Measurements from ENCODE around the gene FKBP15.
A peak's percentile ranks its signal among the peaks of the same experiment; 100 is the strongest.
"Not testable (repeated sequence)": the region's sequence is repeated elsewhere in the genome, so short reads cannot be mapped to it uniquely, and the experiment has no call there.

Gene FKBP15

GRCh38 chr9:113154471-113154870, 66.6 kb downstream of the FKBP15 start:
- H3K4me3 Mint-ChIP-seq = no peak overlapping the region
- peaks cover 33% of the 10 kb centered on the region for H3K4me1 Mint-ChIP-seq (ENCODE audit: low read depth)
- no peak overlapping the region for H3K27ac Mint-ChIP-seq
- H3K27me3 Mint-ChIP-seq (ENCODE audit: low read depth) = no peaks in the 10 kb centered on the region
- no peaks in the 10 kb centered on the region for H3K9me3 Mint-ChIP-seq
- peaks cover 13% of the 10 kb centered on the region for H3K36me3 Mint-ChIP-seq (ENCODE audit: low read depth)

DNA sequence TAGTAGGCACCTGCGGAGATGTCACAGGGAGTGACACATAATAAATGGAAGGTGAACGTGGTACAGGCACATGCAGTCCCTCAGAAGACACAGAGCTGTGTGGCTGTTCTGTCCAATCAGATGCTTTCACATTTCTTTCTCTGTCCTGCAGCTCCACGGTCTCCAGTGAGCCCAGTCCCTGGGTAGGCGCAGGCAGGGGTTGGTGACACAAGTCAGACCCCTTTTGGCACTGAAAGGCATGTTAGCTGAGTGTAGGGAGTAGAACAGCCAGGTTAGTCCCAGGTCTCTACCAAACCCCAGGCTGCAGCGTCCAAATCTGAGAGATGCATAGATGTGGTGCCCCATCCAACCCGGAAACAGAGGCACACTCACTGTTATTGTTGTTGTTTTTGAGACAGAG, 67.5 kb downstream of the FKBP15 start:
- no peaks in the 10 kb centered on the region for H3K27me3 Mint-ChIP-seq (ENCODE audit: low read depth)
- H3K27ac Mint-ChIP-seq = no peak overlapping the region
- H3K36me3 Mint-ChIP-seq (ENCODE audit: low read depth) = peaks cover 9% of the 10 kb centered on the region
- no peak overlapping the region for H3K4me3 Mint-ChIP-seq
- H3K9me3 Mint-ChIP-seq = no peaks in the 10 kb centered on the region
- H3K4me1 Mint-ChIP-seq (ENCODE audit: low read depth) = peaks cover 33% of the 10 kb centered on the region

GRCh38 chr9:113152699-113153098, 68.4 kb downstream of the FKBP15 start:
- no peaks in the 10 kb centered on the region for H3K9me3 Mint-ChIP-seq
- H3K4me1 Mint-ChIP-seq (ENCODE audit: low read depth) = peaks cover 33% of the 10 kb centered on the region
- no peak overlapping the region for H3K27ac Mint-ChIP-seq
- peak overlapping the region; percentile 73 for H3K4me3 Mint-ChIP-seq
- no peaks in the 10 kb centered on the region for H3K27me3 Mint-ChIP-seq (ENCODE audit: low read depth)
- H3K36me3 Mint-ChIP-seq (ENCODE audit: low read depth) = peaks cover 6% of the 10 kb centered on the region

DNA sequence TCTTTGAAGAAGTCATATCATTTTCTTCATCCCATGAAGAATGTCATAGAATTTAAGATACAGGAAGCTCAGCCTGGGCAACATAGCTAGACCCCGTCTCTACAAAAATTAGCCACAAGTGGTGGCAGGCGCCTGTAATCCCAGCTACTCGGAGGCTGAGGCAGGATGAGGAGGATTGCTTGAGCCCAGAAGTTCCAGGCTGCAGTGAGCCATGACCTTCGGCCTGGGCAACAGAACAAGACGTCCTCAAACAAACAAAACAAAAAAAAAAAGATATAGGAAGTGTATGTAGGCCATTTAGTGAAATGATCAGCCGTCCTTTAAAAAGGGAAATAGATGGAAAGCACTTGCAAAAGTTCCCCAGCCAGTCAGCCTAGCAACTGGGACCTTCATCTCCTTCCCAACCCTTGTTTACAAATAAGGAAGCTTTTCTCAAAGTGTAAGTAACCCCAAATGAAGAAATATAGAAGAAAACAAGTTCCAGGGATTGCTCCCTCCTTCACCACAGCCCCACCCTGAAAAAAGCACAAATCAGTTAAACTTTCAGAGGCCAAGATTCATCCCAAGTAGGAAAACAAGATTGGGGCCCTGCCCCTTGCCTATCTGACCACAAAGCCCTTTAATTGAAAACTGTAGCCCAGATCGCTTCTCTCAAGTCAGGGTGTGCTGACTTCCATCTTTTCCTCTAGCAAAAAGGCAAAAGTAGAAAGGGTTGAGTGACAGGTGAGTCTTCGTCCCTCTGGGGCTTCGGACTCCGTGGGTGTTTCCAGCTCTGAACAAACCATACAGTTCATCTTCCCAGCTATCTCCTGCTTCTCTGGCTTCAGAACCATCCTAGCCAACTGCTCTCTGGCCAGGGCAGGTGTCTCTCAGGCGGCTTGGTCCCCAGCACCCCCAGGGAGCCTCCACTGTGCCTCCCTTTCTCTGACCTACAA, 69.1 kb downstream of the FKBP15 start:
- peak overlapping the region; percentile 73 for H3K4me3 Mint-ChIP-seq
- H3K27ac Mint-ChIP-seq = no peak overlapping the region
- H3K4me1 Mint-ChIP-seq (ENCODE audit: low read depth) = peaks cover 33% of the 10 kb centered on the region
- no peaks in the 10 kb centered on the region for H3K9me3 Mint-ChIP-seq
- peaks cover 6% of the 10 kb centered on the region for H3K36me3 Mint-ChIP-seq (ENCODE audit: low read depth)
- no peaks in the 10 kb centered on the region for H3K27me3 Mint-ChIP-seq (ENCODE audit: low read depth)

GRCh38 chr9:113150670-113151611, 70.1 kb downstream of the FKBP15 start, which contains the start of gene SLC31A2:
TSS of gene SLC31A2 (plus strand) at chr9:113151007. CDS start at chr9:113151075, 68 bp downstream.
- H3K36me3 Mint-ChIP-seq (ENCODE audit: low read depth) = peaks cover 6% of the 10 kb centered on the region
- H3K9me3 Mint-ChIP-seq = no peaks in the 10 kb centered on the region
- no peak within 1 kb of the TSS for H3K27ac Mint-ChIP-seq

DNA sequence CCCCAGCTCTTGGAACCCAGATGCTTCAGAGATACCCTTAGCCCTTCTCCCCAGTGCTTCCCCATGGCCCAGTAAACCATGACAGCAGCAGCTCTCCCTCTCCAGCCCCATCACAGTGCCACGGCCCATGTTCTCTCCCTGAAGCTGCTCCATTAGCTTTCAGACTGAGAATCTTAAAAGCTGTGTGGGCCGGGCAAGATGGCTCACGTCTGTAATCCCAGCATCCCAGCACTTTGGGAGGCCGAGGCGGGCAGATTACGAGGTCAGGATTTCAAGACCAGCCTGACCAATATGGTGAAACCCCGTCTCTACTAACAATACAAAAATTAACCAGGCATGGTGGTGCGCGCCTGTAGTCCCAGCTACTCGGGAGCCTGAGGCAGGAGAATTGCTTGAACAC, 71.5 kb downstream of the FKBP15 start:
- H3K36me3 Mint-ChIP-seq (ENCODE audit: low read depth); H3K27ac Mint-ChIP-seq; H3K4me3 Mint-ChIP-seq; H3K9me3 Mint-ChIP-seq: not testable (repeated sequence)
- peaks cover 14% of the 10 kb centered on the region for H3K4me1 Mint-ChIP-seq (ENCODE audit: low read depth)
- H3K27me3 Mint-ChIP-seq (ENCODE audit: low read depth) = peaks cover 19% of the 10 kb centered on the region

More at GRCh38 chr9:113150670-113151611, 70.1 kb downstream of the FKBP15 start, which contains the start of gene SLC31A2:
- H3K4me1 Mint-ChIP-seq (ENCODE audit: low read depth) = peaks cover 26% of the 10 kb centered on the region
- peaks cover 5% of the 10 kb centered on the region for H3K27me3 Mint-ChIP-seq (ENCODE audit: low read depth)
- H3K4me3 Mint-ChIP-seq = peak within 1 kb of the TSS; percentile 73

GRCh38 chr9:113148781-113149510, 72.1 kb downstream of the FKBP15 start:
- peaks cover 25% of the 10 kb centered on the region for H3K27me3 Mint-ChIP-seq (ENCODE audit: low read depth)
- H3K4me3 Mint-ChIP-seq = no peak overlapping the region
- peaks cover 3% of the 10 kb centered on the region for H3K36me3 Mint-ChIP-seq (ENCODE audit: low read depth)
- H3K9me3 Mint-ChIP-seq = no peaks in the 10 kb centered on the region
- H3K4me1 Mint-ChIP-seq (ENCODE audit: low read depth) = peaks cover 14% of the 10 kb centered on the region
- no peak overlapping the region for H3K27ac Mint-ChIP-seq

GRCh38 chr9:113148372-113148705, 72.7 kb downstream of the FKBP15 start:
- Mint-ChIP-seq H3K4me3 (no peak overlapping the region), H3K36me3 (ENCODE audit: low read depth) (peaks cover 3% of the 10 kb centered on the region), H3K27me3 (ENCODE audit: low read depth) (peaks cover 28% of the 10 kb centered on the region), H3K27ac (no peak overlapping the region), H3K9me3 (no peaks in the 10 kb centered on the region), H3K4me1 (ENCODE audit: low read depth) (peaks cover 14% of the 10 kb centered on the region)

DNA sequence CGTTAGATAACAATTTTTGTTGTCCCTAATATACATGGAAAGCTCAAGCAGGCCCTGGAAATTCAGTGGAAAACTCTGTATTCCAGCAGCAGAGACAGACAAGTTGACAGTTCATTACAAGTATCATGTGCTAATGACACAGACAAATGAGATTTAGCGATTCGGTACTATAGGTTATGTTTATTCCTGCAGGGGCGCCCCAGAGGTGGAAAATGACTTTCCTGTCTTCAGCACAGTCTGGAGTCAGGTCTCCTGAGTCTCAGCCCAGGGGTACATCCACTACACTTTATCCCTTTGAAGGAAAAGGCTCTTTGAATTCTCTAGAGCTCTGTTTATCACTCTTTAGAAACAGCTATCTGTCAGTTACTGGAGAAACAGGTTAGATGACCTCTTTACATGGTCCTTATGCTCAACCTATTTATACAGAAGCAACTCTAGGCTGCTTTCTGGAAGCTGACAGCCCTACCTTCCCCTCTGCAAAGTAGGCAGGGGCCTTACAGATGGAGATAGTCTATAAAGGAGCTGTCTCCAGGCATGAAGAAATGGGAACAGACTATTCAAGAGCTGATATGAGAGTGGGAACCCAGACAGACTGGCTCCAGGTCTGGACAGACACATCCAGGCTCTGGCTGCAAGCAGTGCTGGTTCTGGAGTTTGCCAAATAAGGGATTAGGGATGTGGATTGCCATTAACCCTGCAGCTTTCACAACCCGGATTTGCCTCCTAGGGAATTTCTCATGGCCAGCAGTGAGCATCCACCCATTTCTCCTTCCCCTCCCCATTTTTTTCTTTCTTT, 77.4 kb downstream of the FKBP15 start:
- no peak overlapping the region for H3K4me3 Mint-ChIP-seq
- H3K4me1 Mint-ChIP-seq (ENCODE audit: low read depth) = no peaks in the 10 kb centered on the region
- H3K27me3 Mint-ChIP-seq (ENCODE audit: low read depth) = peaks cover 42% of the 10 kb centered on the region
- H3K9me3 Mint-ChIP-seq = peaks cover 3% of the 10 kb centered on the region
- H3K36me3 Mint-ChIP-seq (ENCODE audit: low read depth) = no peaks in the 10 kb centered on the region
- no peak overlapping the region for H3K27ac Mint-ChIP-seq

GRCh38 chr9:113140896-113141295, 80.2 kb downstream of the FKBP15 start:
- H3K36me3 Mint-ChIP-seq (ENCODE audit: low read depth); H3K4me3 Mint-ChIP-seq: not testable (repeated sequence)

DNA sequence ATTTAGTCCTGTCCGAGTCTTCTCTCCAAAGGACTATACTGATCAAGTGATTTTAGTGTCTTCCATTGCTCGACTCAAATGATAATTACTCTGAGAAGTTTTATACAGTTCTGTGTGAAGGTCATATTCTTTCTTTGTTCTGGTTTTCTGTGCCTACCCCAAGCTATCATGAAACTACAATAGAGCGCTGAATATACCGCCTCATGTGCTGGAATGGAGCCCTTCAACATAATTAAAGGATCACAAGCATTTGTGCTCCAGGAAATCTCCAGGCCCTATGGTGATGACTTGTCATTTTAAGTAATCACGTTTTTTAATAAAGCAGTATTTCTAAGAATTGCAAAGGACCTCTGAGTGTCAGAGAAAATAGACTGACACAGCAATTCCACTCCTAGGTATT, 81.1 kb downstream of the FKBP15 start:
- Mint-ChIP-seq H3K27ac (no peak overlapping the region), H3K4me3 (no peak overlapping the region), H3K4me1 (ENCODE audit: low read depth) (no peaks in the 10 kb centered on the region), H3K9me3 (peaks cover 3% of the 10 kb centered on the region), H3K27me3 (ENCODE audit: low read depth) (peaks cover 27% of the 10 kb centered on the region), H3K36me3 (ENCODE audit: low read depth) (no peaks in the 10 kb centered on the region)

More at GRCh38 chr9:113140896-113141295, 80.2 kb downstream of the FKBP15 start:
- H3K9me3 Mint-ChIP-seq; H3K27ac Mint-ChIP-seq; H3K4me1 Mint-ChIP-seq (ENCODE audit: low read depth): not testable (repeated sequence)
- peaks cover 36% of the 10 kb centered on the region for H3K27me3 Mint-ChIP-seq (ENCODE audit: low read depth)

GRCh38 chr9:113139225-113139829, 81.8 kb downstream of the FKBP15 start:
- Mint-ChIP-seq H3K4me1 (ENCODE audit: low read depth) (no peaks in the 10 kb centered on the region), H3K4me3 (no peak overlapping the region), H3K27me3 (ENCODE audit: low read depth) (peaks cover 21% of the 10 kb centered on the region), H3K36me3 (ENCODE audit: low read depth) (no peaks in the 10 kb centered on the region), H3K27ac (no peak overlapping the region), H3K9me3 (peaks cover 3% of the 10 kb centered on the region)

DNA sequence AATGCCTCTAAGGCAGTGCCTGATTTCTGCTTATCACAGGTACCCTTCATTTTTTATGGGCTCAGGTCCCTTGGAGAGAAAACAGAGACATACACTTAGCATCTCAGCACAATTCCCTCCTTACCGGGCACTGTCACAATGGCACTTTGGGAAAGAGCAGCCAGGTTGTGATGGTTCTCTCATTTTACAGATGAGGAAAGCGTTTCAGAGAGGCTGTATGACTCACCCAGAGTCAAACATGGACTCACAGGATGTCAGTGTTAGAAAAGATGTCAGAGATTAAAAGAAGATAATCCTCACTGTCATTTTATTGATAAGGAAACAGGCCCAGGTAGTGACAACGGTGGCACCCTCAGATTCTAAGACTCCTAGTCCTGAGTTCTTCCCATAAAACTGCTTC, 82.3 kb downstream of the FKBP15 start:
- H3K36me3 Mint-ChIP-seq (ENCODE audit: low read depth) = no peaks in the 10 kb centered on the region

More for the DNA sequence above, 82.3 kb downstream of the FKBP15 start:
- no peak overlapping the region for H3K4me3 Mint-ChIP-seq
- no peak overlapping the region for H3K27ac Mint-ChIP-seq
- peaks cover 3% of the 10 kb centered on the region for H3K9me3 Mint-ChIP-seq
- H3K4me1 Mint-ChIP-seq (ENCODE audit: low read depth) = no peaks in the 10 kb centered on the region
- H3K27me3 Mint-ChIP-seq (ENCODE audit: low read depth) = peaks cover 15% of the 10 kb centered on the region
